ENCODE measurements around the gene NDE1.

NDE1 gene

GRCh38 chr16:15672514-15673167, 22.6 kb downstream of the NDE1 start:
- WGBS (ENCODE audit: extremely low coverage, insufficient coverage, low lambda C conversion rate), result no CpG with 5 or more reads among the region's 20 CpGs
- H2BK5ac ChIP-seq (ENCODE audit: low read length), result no peak overlapping the region
- H3K79me2 ChIP-seq (ENCODE audit: control insufficient read depth, insufficient read depth, low read length), result no peaks in the 10 kb centered on the region
- no peak overlapping the region for H3K4ac ChIP-seq (ENCODE audit: low read depth, low read length)
- no peak overlapping the region for H3K56ac ChIP-seq (ENCODE audit: low read length)
- H3K27ac ChIP-seq (ENCODE audit: low read depth, low read length), result no peak overlapping the region
- no peaks in the 10 kb centered on the region for H3K27me3 ChIP-seq (ENCODE audit: insufficient read depth, low read length, poor library complexity)
- H3K79me1 ChIP-seq (ENCODE audit: low read length), result no peaks in the 10 kb centered on the region
- peaks cover 2% of the 10 kb centered on the region for H3K36me3 ChIP-seq (ENCODE audit: control insufficient read depth, insufficient read depth, low read length)
- H4K8ac ChIP-seq (ENCODE audit: low read depth, low read length), result no peak overlapping the region
- H3K9ac ChIP-seq (ENCODE audit: low read length), result no peak overlapping the region
- H3K4me1 ChIP-seq (ENCODE audit: control insufficient read depth, low read depth, low read length), result no peaks in the 10 kb centered on the region
- no peak overlapping the region for H3K4me2 ChIP-seq (ENCODE audit: low read length)
- H4K5ac ChIP-seq (ENCODE audit: low read length), result no peak overlapping the region
- H2BK15ac ChIP-seq (replicated peaks; ENCODE audit: low read depth), result no peak overlapping the region
- no peak overlapping the region for H3K23ac ChIP-seq (ENCODE audit: low read length)
- peak; percentile 3 for DNase-seq
- H3K18ac ChIP-seq (ENCODE audit: low read length), result no peak overlapping the region
- no peak overlapping the region for H3K4me3 ChIP-seq (ENCODE audit: low read length)
- H2AK5ac ChIP-seq (ENCODE audit: low read length), result no peak overlapping the region
- H2BK120ac ChIP-seq (ENCODE audit: low read depth, low read length), result no peak overlapping the region

- Histone ChIP-seq H4K5ac (ENCODE audit: low read length) (no peak overlapping the region), H3K4ac (ENCODE audit: low read depth, low read length) (no peak overlapping the region), H4K8ac (ENCODE audit: low read depth, low read length) (no peak overlapping the region), H3K9ac (ENCODE audit: low read length) (no peak overlapping the region), H3K79me2 (ENCODE audit: control insufficient read depth, insufficient read depth, low read length) (no peaks in the 10 kb centered on the region), H3K56ac (ENCODE audit: low read length) (no peak overlapping the region), H3K4me3 (ENCODE audit: low read length) (no peak overlapping the region), H3K27ac (ENCODE audit: low read depth, low read length) (no peak overlapping the region), H3K4me1 (ENCODE audit: control insufficient read depth, low read depth, low read length) (no peaks in the 10 kb centered on the region), H3K27me3 (ENCODE audit: insufficient read depth, low read length, poor library complexity) (no peaks in the 10 kb centered on the region), H3K23ac (ENCODE audit: low read length) (no peak overlapping the region), H2AK5ac (ENCODE audit: low read length) (no peak overlapping the region), H3K79me1 (ENCODE audit: low read length) (no peaks in the 10 kb centered on the region), H3K4me2 (ENCODE audit: low read length) (no peak overlapping the region), H3K18ac (ENCODE audit: low read length) (no peak overlapping the region), H3K36me3 (ENCODE audit: control insufficient read depth, insufficient read depth, low read length) (peaks cover 2% of the 10 kb centered on the region), H2BK5ac (ENCODE audit: low read length) (no peak overlapping the region), H2BK15ac (replicated peaks; ENCODE audit: low read depth) (no peak overlapping the region), H2BK120ac (ENCODE audit: low read depth, low read length) (no peak overlapping the region)
- DNase-seq, result no peak
- no CpG with 5 or more reads among the region's 7 CpGs for WGBS (ENCODE audit: extremely low coverage, insufficient coverage, low lambda C conversion rate)
These were observed 24.5 kb downstream of the NDE1 start for GRCh38 chr16:15674571-15674970.

- Histone ChIP-seq H2BK5ac (ENCODE audit: low read length) (no peak overlapping the region), H2AK5ac (ENCODE audit: low read length) (no peak overlapping the region), H3K23ac (ENCODE audit: low read length) (no peak overlapping the region), H4K8ac (ENCODE audit: low read depth, low read length) (no peak overlapping the region), H3K4ac (ENCODE audit: low read depth, low read length) (no peak overlapping the region), H3K27ac (ENCODE audit: low read depth, low read length) (no peak overlapping the region), H2BK15ac (replicated peaks; ENCODE audit: low read depth) (no peak overlapping the region), H3K79me2 (ENCODE audit: control insufficient read depth, insufficient read depth, low read length) (no peaks in the 10 kb centered on the region), H2BK120ac (ENCODE audit: low read depth, low read length) (no peak overlapping the region), H3K4me3 (ENCODE audit: low read length) (no peak overlapping the region), H3K79me1 (ENCODE audit: low read length) (no peaks in the 10 kb centered on the region), H3K18ac (ENCODE audit: low read length) (no peak overlapping the region), H3K4me2 (ENCODE audit: low read length) (no peak overlapping the region), H3K56ac (ENCODE audit: low read length) (no peak overlapping the region), H3K27me3 (ENCODE audit: insufficient read depth, low read length, poor library complexity) (no peaks in the 10 kb centered on the region), H4K5ac (ENCODE audit: low read length) (no peak overlapping the region), H3K4me1 (ENCODE audit: control insufficient read depth, low read depth, low read length) (no peaks in the 10 kb centered on the region), H3K36me3 (ENCODE audit: control insufficient read depth, insufficient read depth, low read length) (no peaks in the 10 kb centered on the region), H3K9ac (ENCODE audit: low read length) (no peak overlapping the region)
- WGBS (ENCODE audit: extremely low coverage, insufficient coverage, low lambda C conversion rate), result no CpG with 5 or more reads among the region's 10 CpGs
- no peak for DNase-seq
These were observed 26.5 kb downstream of the NDE1 start for GRCh38 chr16:15676506-15676905.

GRCh38 chr16:15677447-15677846, 27.4 kb downstream of the NDE1 start:
- no peak overlapping the region for H2BK120ac ChIP-seq (ENCODE audit: low read depth, low read length)
- H3K27ac ChIP-seq (ENCODE audit: low read depth, low read length), result no peak overlapping the region
- H2AK5ac ChIP-seq (ENCODE audit: low read length), result no peak overlapping the region
- no peak overlapping the region for H3K9ac ChIP-seq (ENCODE audit: low read length)
- no peak overlapping the region for H2BK5ac ChIP-seq (ENCODE audit: low read length)
- no peak overlapping the region for H3K4me2 ChIP-seq (ENCODE audit: low read length)
- H3K4me3 ChIP-seq (ENCODE audit: low read length), result no peak overlapping the region
- H3K27me3 ChIP-seq (ENCODE audit: insufficient read depth, low read length, poor library complexity), result no peaks in the 10 kb centered on the region
- no peak overlapping the region for H3K4ac ChIP-seq (ENCODE audit: low read depth, low read length)
- WGBS (ENCODE audit: extremely low coverage, insufficient coverage, low lambda C conversion rate), result no CpG with 5 or more reads among the region's 5 CpGs
- H3K56ac ChIP-seq (ENCODE audit: low read length), result no peak overlapping the region
- no peak overlapping the region for H4K5ac ChIP-seq (ENCODE audit: low read length)
- H3K18ac ChIP-seq (ENCODE audit: low read length), result no peak overlapping the region
- no peaks in the 10 kb centered on the region for H3K79me2 ChIP-seq (ENCODE audit: control insufficient read depth, insufficient read depth, low read length)
- H3K23ac ChIP-seq (ENCODE audit: low read length), result no peak overlapping the region
- H2BK15ac ChIP-seq (replicated peaks; ENCODE audit: low read depth), result no peak overlapping the region
- no peaks in the 10 kb centered on the region for H3K79me1 ChIP-seq (ENCODE audit: low read length)
- no peaks in the 10 kb centered on the region for H3K36me3 ChIP-seq (ENCODE audit: control insufficient read depth, insufficient read depth, low read length)
- no peaks in the 10 kb centered on the region for H3K4me1 ChIP-seq (ENCODE audit: control insufficient read depth, low read depth, low read length)
- DNase-seq, result no peak
- H4K8ac ChIP-seq (ENCODE audit: low read depth, low read length), result no peak overlapping the region

- Histone ChIP-seq H3K9ac (ENCODE audit: low read length) (no peak overlapping the region), H3K4ac (ENCODE audit: low read depth, low read length) (no peak overlapping the region), H2AK5ac (ENCODE audit: low read length) (no peak overlapping the region), H3K23ac (ENCODE audit: low read length) (no peak overlapping the region), H2BK5ac (ENCODE audit: low read length) (no peak overlapping the region), H3K4me1 (ENCODE audit: control insufficient read depth, low read depth, low read length) (no peaks in the 10 kb centered on the region), H4K8ac (ENCODE audit: low read depth, low read length) (no peak overlapping the region), H3K56ac (ENCODE audit: low read length) (no peak overlapping the region), H3K27me3 (ENCODE audit: insufficient read depth, low read length, poor library complexity) (no peaks in the 10 kb centered on the region), H3K27ac (ENCODE audit: low read depth, low read length) (no peak overlapping the region), H3K79me2 (ENCODE audit: control insufficient read depth, insufficient read depth, low read length) (no peaks in the 10 kb centered on the region), H4K5ac (ENCODE audit: low read length) (no peak overlapping the region), H3K4me3 (ENCODE audit: low read length) (no peak overlapping the region), H3K79me1 (ENCODE audit: low read length) (no peaks in the 10 kb centered on the region), H2BK15ac (replicated peaks; ENCODE audit: low read depth) (no peak overlapping the region), H2BK120ac (ENCODE audit: low read depth, low read length) (no peak overlapping the region), H3K4me2 (ENCODE audit: low read length) (no peak overlapping the region), H3K18ac (ENCODE audit: low read length) (no peak overlapping the region), H3K36me3 (ENCODE audit: control insufficient read depth, insufficient read depth, low read length) (no peaks in the 10 kb centered on the region)
- peak; percentile 81 for DNase-seq
- no CpG with 5 or more reads among the region's 7 CpGs for WGBS (ENCODE audit: extremely low coverage, insufficient coverage, low lambda C conversion rate)
These were observed 32.1 kb downstream of the NDE1 start for GRCh38 chr16:15682105-15682570.

GRCh38 chr16:15686287-15686686, 36.2 kb downstream of the NDE1 start:
- H3K4me2 ChIP-seq (ENCODE audit: low read length), result no peak overlapping the region
- no peaks in the 10 kb centered on the region for H3K79me1 ChIP-seq (ENCODE audit: low read length)
- H3K36me3 ChIP-seq (ENCODE audit: control insufficient read depth, insufficient read depth, low read length), result no peaks in the 10 kb centered on the region
- no peak overlapping the region for H3K27ac ChIP-seq (ENCODE audit: low read depth, low read length)
- no peak for DNase-seq
- H3K56ac ChIP-seq (ENCODE audit: low read length), result no peak overlapping the region
- H2BK120ac ChIP-seq (ENCODE audit: low read depth, low read length), result no peak overlapping the region
- H3K4ac ChIP-seq (ENCODE audit: low read depth, low read length), result no peak overlapping the region
- no peak overlapping the region for H3K4me3 ChIP-seq (ENCODE audit: low read length)
- no peak overlapping the region for H2BK15ac ChIP-seq (replicated peaks; ENCODE audit: low read depth)
- no peaks in the 10 kb centered on the region for H3K4me1 ChIP-seq (ENCODE audit: control insufficient read depth, low read depth, low read length)
- H4K5ac ChIP-seq (ENCODE audit: low read length), result no peak overlapping the region
- H3K9ac ChIP-seq (ENCODE audit: low read length), result no peak overlapping the region
- no peak overlapping the region for H2AK5ac ChIP-seq (ENCODE audit: low read length)
- no CpG with 5 or more reads among the region's 2 CpGs for WGBS (ENCODE audit: extremely low coverage, insufficient coverage, low lambda C conversion rate)
- H3K27me3 ChIP-seq (ENCODE audit: insufficient read depth, low read length, poor library complexity), result no peaks in the 10 kb centered on the region
- no peaks in the 10 kb centered on the region for H3K79me2 ChIP-seq (ENCODE audit: control insufficient read depth, insufficient read depth, low read length)
- no peak overlapping the region for H3K18ac ChIP-seq (ENCODE audit: low read length)
- no peak overlapping the region for H3K23ac ChIP-seq (ENCODE audit: low read length)
- no peak overlapping the region for H2BK5ac ChIP-seq (ENCODE audit: low read length)
- H4K8ac ChIP-seq (ENCODE audit: low read depth, low read length), result no peak overlapping the region
